ENCODE measurements around the gene MRPL14.

Gene MRPL14

DNA sequence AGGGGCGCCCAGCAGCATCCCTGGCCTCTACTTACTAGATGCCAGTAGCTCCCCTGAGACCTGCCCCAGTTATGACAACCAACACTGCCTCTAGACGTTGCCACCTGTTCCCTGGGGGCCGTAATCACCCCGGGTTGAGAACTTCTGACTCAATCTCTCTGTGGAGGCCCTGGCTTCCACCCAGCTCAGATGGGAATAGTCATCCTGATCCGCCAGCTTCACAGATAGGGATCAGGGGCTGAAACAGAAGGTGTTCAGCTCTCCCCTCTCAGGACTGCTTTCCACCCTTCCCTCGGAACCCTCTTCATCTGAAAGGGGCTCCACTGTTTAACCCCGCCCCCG lies 34.7 kb upstream of the MRPL14 start:
- peak; percentile 57 for DNase-seq
- no peaks in the 10 kb centered on the region for H3K27me3 ChIP-seq (ENCODE audit: insufficient read depth, low read depth, severe bottlenecking)
- no peaks in the 10 kb centered on the region for H3K9me3 ChIP-seq (ENCODE audit: severe bottlenecking)
- TF ChIP-seq, protein P1, sequence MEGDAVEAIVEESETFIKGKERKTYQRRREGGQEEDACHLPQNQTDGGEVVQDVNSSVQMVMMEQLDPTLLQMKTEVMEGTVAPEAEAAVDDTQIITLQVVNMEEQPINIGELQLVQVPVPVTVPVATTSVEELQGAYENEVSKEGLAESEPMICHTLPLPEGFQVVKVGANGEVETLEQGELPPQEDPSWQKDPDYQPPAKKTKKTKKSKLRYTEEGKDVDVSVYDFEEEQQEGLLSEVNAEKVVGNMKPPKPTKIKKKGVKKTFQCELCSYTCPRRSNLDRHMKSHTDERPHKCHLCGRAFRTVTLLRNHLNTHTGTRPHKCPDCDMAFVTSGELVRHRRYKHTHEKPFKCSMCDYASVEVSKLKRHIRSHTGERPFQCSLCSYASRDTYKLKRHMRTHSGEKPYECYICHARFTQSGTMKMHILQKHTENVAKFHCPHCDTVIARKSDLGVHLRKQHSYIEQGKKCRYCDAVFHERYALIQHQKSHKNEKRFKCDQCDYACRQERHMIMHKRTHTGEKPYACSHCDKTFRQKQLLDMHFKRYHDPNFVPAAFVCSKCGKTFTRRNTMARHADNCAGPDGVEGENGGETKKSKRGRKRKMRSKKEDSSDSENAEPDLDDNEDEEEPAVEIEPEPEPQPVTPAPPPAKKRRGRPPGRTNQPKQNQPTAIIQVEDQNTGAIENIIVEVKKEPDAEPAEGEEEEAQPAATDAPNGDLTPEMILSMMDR (IDR thresholded peaks at IDR 0.05; ENCODE audit: low read depth, low read length), result no peak
- H3K4me3 ChIP-seq (ENCODE audit: low read depth, low read length), result no peak overlapping the region
- peak overlapping the region; percentile 35; the same call in 1 of the 2 replicates for H3K27ac ChIP-seq
- H3K36me3 ChIP-seq, result no peaks in the 10 kb centered on the region

DNA sequence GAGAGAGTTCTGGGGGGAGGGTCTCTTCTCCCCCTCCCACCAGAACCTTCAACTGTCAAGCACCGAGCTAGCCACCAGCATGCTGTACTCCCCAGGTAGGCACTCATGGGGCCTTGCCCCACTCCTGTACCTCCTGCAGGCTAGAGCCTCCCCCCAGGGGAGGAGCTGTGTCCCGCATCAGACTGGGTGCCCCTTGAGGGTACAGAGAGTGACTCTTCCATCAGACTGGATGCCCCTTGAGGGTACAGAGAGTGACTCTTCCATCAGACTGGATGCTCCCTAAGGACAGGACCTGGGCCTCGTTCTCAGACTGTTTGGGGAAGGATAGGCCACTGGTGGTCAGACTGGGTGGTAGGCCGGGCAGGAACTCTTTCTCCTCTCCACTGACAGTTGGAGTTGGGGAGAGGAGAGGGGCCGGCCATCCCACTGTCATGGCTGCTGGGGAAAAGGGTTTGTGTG lies 31.5 kb upstream of the MRPL14 start, which contains the start of gene CAPN11:
TSS of gene CAPN11 (plus strand) at position 51 of the 459 bp plus-strand sequence. CDS start at position 80, 29 bp downstream.
- Histone ChIP-seq H3K27ac (no peak within 1 kb of the TSS), H3K36me3 (peaks cover 11% of the 10 kb centered on the region), H3K9me3 (ENCODE audit: severe bottlenecking) (no peaks in the 10 kb centered on the region), H3K27me3 (ENCODE audit: insufficient read depth, low read depth, severe bottlenecking) (no peaks in the 10 kb centered on the region), H3K4me3 (ENCODE audit: low read depth, low read length) (no peak within 1 kb of the TSS)
- DNase-seq, result no peak
- TF ChIP-seq, protein P1 (IDR thresholded peaks at IDR 0.05; ENCODE audit: low read depth, low read length), result no peak

DNA sequence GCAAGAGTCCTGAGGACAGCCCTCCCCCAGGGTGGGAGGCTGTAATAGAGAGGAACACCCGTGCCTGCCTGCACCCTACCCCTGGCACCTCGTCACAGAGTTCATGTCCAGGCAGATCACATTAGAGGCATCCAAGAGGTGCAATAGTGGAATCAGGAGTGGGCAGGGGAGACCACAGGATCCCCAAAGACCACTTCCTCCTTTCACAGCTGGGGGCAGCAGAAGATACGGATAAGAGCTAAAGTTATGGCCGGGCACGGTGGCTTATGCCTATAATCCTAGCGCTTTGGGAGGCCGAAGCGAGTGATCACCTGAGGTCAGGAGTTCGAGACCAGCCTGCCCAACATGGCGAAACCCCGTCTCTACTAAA lies 29.9 kb upstream of the MRPL14 start:
- no peak for DNase-seq
- TF ChIP-seq, protein P1 (IDR thresholded peaks at IDR 0.05; ENCODE audit: low read depth, low read length), result peak; percentile 28; the same call in 1 of the 2 replicates

DNA sequence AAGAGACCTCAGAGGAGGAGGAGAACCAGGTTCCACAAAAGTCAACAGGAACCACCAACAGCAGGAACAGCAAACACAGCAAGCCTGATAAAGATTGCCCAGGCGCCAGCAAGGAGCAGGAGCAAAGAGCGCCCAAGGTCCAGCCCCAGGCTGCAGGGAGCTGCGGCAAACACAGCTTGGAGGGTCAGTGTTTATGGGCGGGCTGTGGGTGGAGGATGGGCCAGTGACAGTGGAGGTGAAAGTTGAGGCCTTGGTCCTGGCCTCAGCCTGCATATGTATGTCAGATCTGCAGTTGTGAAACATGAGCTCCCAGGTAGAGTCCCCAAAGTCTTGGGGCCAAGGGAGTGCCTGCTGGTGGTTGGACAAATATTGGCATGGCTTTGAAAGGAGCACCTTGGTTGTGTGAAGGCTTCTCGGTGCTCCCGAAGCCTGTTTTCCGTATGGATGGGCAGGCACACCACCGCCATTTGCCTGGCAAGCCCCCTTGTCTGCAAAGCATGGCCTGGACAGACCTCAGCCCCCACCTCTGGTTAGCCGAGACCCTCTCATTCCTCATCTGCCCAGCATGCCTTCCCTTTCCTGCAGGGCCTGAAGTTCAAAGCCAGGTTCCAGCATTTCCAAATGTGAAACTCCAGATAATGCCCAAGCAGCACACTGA lies 29.4 kb upstream of the MRPL14 start:
- Histone ChIP-seq H3K9me3 (ENCODE audit: severe bottlenecking) (no peaks in the 10 kb centered on the region), H3K27me3 (ENCODE audit: insufficient read depth, low read depth, severe bottlenecking) (no peaks in the 10 kb centered on the region), H3K36me3 (peaks cover 24% of the 10 kb centered on the region), H3K4me3 (ENCODE audit: low read depth, low read length) (no peak overlapping the region), H3K27ac (no peak overlapping the region)
- no peak for DNase-seq
- TF ChIP-seq, protein P1 (IDR thresholded peaks at IDR 0.05; ENCODE audit: low read depth, low read length), result no peak

More for the DNA sequence above, 29.9 kb upstream of the MRPL14 start:
- no peaks in the 10 kb centered on the region for H3K27me3 ChIP-seq (ENCODE audit: insufficient read depth, low read depth, severe bottlenecking)
- H3K27ac ChIP-seq, result no peak overlapping the region
- no peak overlapping the region for H3K4me3 ChIP-seq (ENCODE audit: low read depth, low read length)
- H3K36me3 ChIP-seq, result peaks cover 24% of the 10 kb centered on the region
- no peaks in the 10 kb centered on the region for H3K9me3 ChIP-seq (ENCODE audit: severe bottlenecking)

DNA sequence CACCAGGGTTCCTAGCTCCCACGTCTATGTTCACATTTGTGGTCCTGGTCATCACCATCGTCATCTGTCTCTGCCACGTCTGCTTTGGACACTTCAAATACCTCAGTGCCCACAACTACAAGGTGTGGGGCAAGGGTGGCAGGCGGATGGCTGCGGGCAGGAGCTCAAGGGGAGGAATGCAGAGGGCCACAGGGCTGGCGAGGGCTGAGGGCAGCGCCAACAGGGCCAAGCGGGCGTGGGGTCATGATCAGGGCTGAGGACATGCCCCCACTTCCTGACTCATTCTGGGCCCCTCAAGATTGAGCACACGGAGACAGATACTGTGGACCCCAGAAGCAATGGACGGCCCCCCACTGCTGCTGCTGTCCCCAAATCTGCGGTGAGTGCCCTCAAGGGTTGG lies 26.8 kb upstream of the MRPL14 start:
- TF ChIP-seq, protein P1 (IDR thresholded peaks at IDR 0.05; ENCODE audit: low read depth, low read length), result no peak
- no peak for DNase-seq
- Histone ChIP-seq H3K27ac (no peak overlapping the region), H3K36me3 (peaks cover 39% of the 10 kb centered on the region), H3K4me3 (ENCODE audit: low read depth, low read length) (no peak overlapping the region), H3K9me3 (ENCODE audit: severe bottlenecking) (no peaks in the 10 kb centered on the region), H3K27me3 (ENCODE audit: insufficient read depth, low read depth, severe bottlenecking) (no peaks in the 10 kb centered on the region)

DNA sequence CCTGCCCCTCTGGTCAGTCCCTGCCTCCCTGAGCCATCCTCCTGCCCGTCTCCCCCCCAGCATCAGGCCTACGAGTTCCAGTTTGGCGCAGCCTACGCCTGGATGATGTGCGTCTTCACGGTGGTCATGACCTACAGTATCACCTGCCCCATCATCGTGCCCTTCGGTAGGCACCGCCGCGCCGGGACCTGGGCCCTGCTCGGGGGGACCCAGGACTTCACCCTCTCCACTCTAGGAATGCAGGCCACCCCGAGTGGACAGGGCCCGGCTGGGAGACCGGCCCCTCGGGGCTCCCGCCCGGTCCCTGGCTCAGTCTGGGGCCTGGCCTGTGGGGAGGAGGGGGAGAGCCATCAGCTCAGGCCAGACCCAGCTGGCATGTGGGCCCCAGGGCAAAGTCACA lies 25.3 kb upstream of the MRPL14 start:
- Histone ChIP-seq H3K27ac (no peak overlapping the region), H3K36me3 (peaks cover 54% of the 10 kb centered on the region), H3K9me3 (ENCODE audit: severe bottlenecking) (no peaks in the 10 kb centered on the region), H3K27me3 (ENCODE audit: insufficient read depth, low read depth, severe bottlenecking) (no peaks in the 10 kb centered on the region), H3K4me3 (ENCODE audit: low read depth, low read length) (no peak overlapping the region)
- TF ChIP-seq, protein P1 (IDR thresholded peaks at IDR 0.05; ENCODE audit: low read depth, low read length), result no peak
- no peak for DNase-seq

All from WERI-Rb-1 (cell line).